Endothelial cell of umbilical vein (primary cell): Measurements from ENCODE around the gene ABTB2. TPM values are rescaled to one million over a fixed set of nuclear protein-coding genes. Genes with fewer than 3 reads are reported as not detected.

Experiments
- BruUV-seq: library from RNA; stranded (reverse); fragments of 400-500 nt; replicated peaks from 2 replicates; lab custom pipeline; 2021; lab: Mats Ljungman, UMichigan
- CTCF ChIA-PET: fragments of 300-600, 350-600 bp; sonication (Branson Sonifier 250); formaldehyde crosslinking; loops from one replicate; lab custom pipeline; 2021; ENCODE audit warnings: antibody characterized with exemption, inconsistent platforms; lab: Charles Lee
- POLR2A ChIA-PET: fragments of 300-600, 350-600 bp; sonication (Branson Sonifier 250); formaldehyde crosslinking; loops from one replicate; lab custom pipeline; 2021; ENCODE audit warnings: antibody characterized with exemption, inconsistent platforms; lab: Charles Lee
- DNase-seq: peaks from one replicate; pipeline ENCODE4 v3.0.0-alpha.2; 2011; ENCODE audit warnings: low read depth, low spot score
- FAIRE-seq: peaks from 2 replicates; lab custom pipeline; 2011; peaks lifted over from hg19 to GRCh38; lab: Jason Lieb, UNC
- H2AFZ ChIP-seq: 2 replicates; pipeline ENCODE4 v1.6.0; 2012; ENCODE audit warnings: low read depth, low read length, control low read depth, inconsistent platforms
- H3K27ac ChIP-seq: 2 replicates; pipeline ENCODE4 v1.5.1; 2011; ENCODE audit warnings: low read depth, mild to moderate bottlenecking, control low read depth, low read length, moderate library complexity; ENCODE audit not compliant: insufficient read depth
- H3K27me3 ChIP-seq, 2 experiments: 2 replicates each; pipeline versions ENCODE4 v1.6.0 to v1.6.1; 2011; ENCODE audit warnings: low read length in 2 of 2, mixed read lengths in 1 of 2; ENCODE audit not compliant: control insufficient read depth in 2 of 2, insufficient read depth in 2 of 2
- H3K36me3 ChIP-seq, 2 experiments: 2 replicates in 1 of 2; 3 replicates in 1 of 2; pipeline ENCODE4 v1.5.1; 2011; ENCODE audit warnings: low read length in 2 of 2, mild to moderate bottlenecking in 1 of 2, moderate library complexity in 1 of 2; ENCODE audit not compliant: control insufficient read depth in 2 of 2, insufficient read depth in 2 of 2; ENCODE audit errors: extremely low read depth in 1 of 2
- H3K4me1 ChIP-seq: 3 replicates; pipeline ENCODE4 v1.5.1; 2011; ENCODE audit warnings: mild to moderate bottlenecking, low read length; ENCODE audit not compliant: control insufficient read depth, insufficient read depth; ENCODE audit errors: extremely low read depth
- H3K4me2 ChIP-seq: 2 replicates; pipeline ENCODE4 v1.6.1; 2011; ENCODE audit warnings: low read length, control low read depth, mixed read lengths; ENCODE audit not compliant: insufficient read depth
- H3K4me3 ChIP-seq, 3 experiments: fragments of 200-600 bp in 1 of 3; sonication (generic), shearing (Covaris generic) in 1 of 3; replicated peaks in 1 of 3; 2 replicates each; pipeline ENCODE4 v1.5.1; 2011 to 2016; ENCODE audit warnings: control low read depth in 3 of 3, low read length in 3 of 3, mild to moderate bottlenecking in 2 of 3, inconsistent platforms in 1 of 3, low read depth in 1 of 3, moderate library complexity in 1 of 3; ENCODE audit not compliant: insufficient read depth in 1 of 3
- H3K79me2 ChIP-seq: 2 replicates; pipeline ENCODE4 v1.6.0; 2012; ENCODE audit warnings: low read length, inconsistent platforms; ENCODE audit not compliant: control insufficient read depth, insufficient read depth
- H3K9ac ChIP-seq: replicated peaks from 2 replicates; pipeline ENCODE3; 2011; ENCODE audit warnings: low read length, control low read depth; ENCODE audit not compliant: insufficient read depth; ENCODE audit errors: extremely low read depth
- H3K9me1 ChIP-seq: replicated peaks from 3 replicates; pipeline ENCODE4 v1.6.0; 2011; ENCODE audit warnings: mild to moderate bottlenecking, low read length; ENCODE audit not compliant: control insufficient read depth, insufficient read depth; ENCODE audit errors: extremely low read depth
- H3K9me3 ChIP-seq: replicated peaks from 2 replicates; pipeline ENCODE4 v1.5.1; 2012; ENCODE audit warnings: low read length, inconsistent platforms; ENCODE audit not compliant: control insufficient read depth, insufficient read depth
- H4K20me1 ChIP-seq: replicated peaks from 2 replicates; pipeline ENCODE3; 2011; ENCODE audit warnings: mild to moderate bottlenecking, low read length; ENCODE audit not compliant: control insufficient read depth, insufficient read depth; ENCODE audit errors: extremely low read depth
- EZH2 ChIP-seq: IDR thresholded peaks from 2 replicates; pipeline ENCODE4 v1.6.1; 2012; ENCODE audit warnings: borderline replicate concordance, low read depth, mild to moderate bottlenecking, moderate library complexity, low read length, inconsistent platforms; ENCODE audit not compliant: severe bottlenecking
- FOS ChIP-seq: IDR thresholded peaks from 2 replicates; pipeline ENCODE4 v1.6.1; 2011; ENCODE audit warnings: mild to moderate bottlenecking, low read length, moderate library complexity, borderline replicate concordance; ENCODE audit not compliant: insufficient read depth
- GATA2 ChIP-seq: IDR thresholded peaks from 2 replicates; pipeline ENCODE4 v1.7.0; 2011; ENCODE audit warnings: low read depth, mild to moderate bottlenecking, moderate library complexity, mixed read lengths, low read length; ENCODE audit not compliant: insufficient read length, insufficient read depth
- JUN ChIP-seq: IDR thresholded peaks from 2 replicates; pipeline ENCODE4 v1.6.1; 2011; ENCODE audit warnings: borderline replicate concordance, low read depth; ENCODE audit not compliant: insufficient read length, insufficient read depth
- MAX ChIP-seq: IDR thresholded peaks from 2 replicates; pipeline ENCODE4 v1.6.1; 2011; ENCODE audit not compliant: insufficient read depth, insufficient read length
- MYC ChIP-seq: IDR thresholded peaks from one replicate; pipeline ENCODE4 v1.6.1; 2011; ENCODE audit warnings: mild to moderate bottlenecking, low read depth, low read length
- POLR2A ChIP-seq: IDR thresholded peaks from 2 replicates; pipeline ENCODE4 v1.6.1; 2012; ENCODE audit warnings: low read depth, mild to moderate bottlenecking, control low read depth, low read length
- POLR2AphosphoS5 ChIP-seq: IDR thresholded peaks from 2 replicates; pipeline ENCODE4 v1.6.1; 2012; ENCODE audit warnings: low read depth, mild to moderate bottlenecking, control low read depth, low read length, moderate library complexity; ENCODE audit not compliant: insufficient read depth
- dilution Hi-C: fragments of 300-500 bp; cut with MboI; formaldehyde crosslinking; loops from one replicate; pipeline ENCODE4 v1.15.0; 2019; ENCODE audit warnings: low sequenced_read_pairs; ENCODE audit not compliant: extremely low pct_ligation_motif_present
- intact Hi-C: fragments of 100-400 bp; cut with micrococcal nuclease; formaldehyde crosslinking; loops from one replicate; pipeline ENCODE4 v1.10.0; 2022
- polyA plus RNA-seq, 4 experiments: library from polyadenylated mRNA; depleted of rRNA in 3 of 4; stranded (reverse) in 3 of 4; unstranded in 1 of 4; fragments of >200 nt; gene quantifications; 2 replicates each; pipeline versions ENCODE4 v1.2.1 to v1.2.3, GENCODE V29; 2011 to 2012; ENCODE audit warnings: missing spikeins in 1 of 4
- total RNA-seq: library from RNA; stranded (reverse); gene quantifications from 2 replicates; pipeline ENCODE4 v1.2.3, GENCODE V29; 2021
- TF ChIP-seq, protein P1 (sequence below), 2 donors: IDR thresholded peaks; 1 replicate in 1 of 2; 2 replicates in 1 of 2; pipeline ENCODE4 v1.5.1; 2011; ENCODE audit warnings: low read length in 2 of 2, mild to moderate bottlenecking in 2 of 2, moderate library complexity in 2 of 2, control low read depth in 1 of 2, inconsistent platforms in 1 of 2, low read depth in 1 of 2; ENCODE audit not compliant: insufficient read depth in 1 of 2; ENCODE audit errors: extremely low read depth in 1 of 2

Gene ABTB2
- total and polyA plus RNA-seq, 2 donors (not counting 3 experiments of a cell fraction or from before 2014, with no cell fraction given) = 0.11 to 0.14 TPM

DNA sequence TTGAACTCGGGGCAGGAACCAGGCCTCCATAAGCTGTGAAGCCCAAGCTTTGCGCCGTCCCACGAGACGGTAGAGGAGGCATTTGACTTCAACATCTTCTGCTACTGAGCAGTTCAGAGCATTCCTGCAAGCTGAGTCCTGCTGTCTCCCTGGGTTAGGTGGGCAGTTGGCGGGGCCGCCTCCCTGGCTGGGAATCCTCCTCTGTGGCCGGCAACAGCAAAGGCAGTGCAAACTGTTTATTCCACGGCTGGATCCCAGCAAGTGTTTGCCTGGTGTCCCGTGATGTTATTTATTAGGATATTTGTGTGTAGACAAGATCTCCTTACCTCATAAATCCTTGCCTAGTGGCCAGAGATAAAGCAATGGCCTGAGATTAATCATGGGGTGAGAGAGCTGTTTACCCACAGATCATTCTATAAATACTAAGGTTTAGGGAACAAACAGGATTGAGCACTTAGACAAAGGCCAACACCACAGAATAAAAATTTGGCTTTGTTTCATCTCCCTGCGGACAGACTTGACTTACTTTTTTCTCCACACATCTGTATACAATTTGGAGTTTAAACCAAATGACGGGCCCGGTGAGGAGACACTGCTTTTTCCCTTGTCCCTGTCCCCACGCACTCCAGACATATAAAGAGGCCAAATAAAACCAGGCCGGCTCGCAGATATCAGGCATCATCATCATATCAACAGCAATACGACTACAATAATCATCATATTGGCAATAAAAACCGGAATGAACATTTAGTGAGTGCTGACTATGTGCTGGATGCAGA lies 189.0 kb downstream of the ABTB2 start:
- no peaks in the 10 kb centered on the region for H4K20me1 ChIP-seq
- H3K27me3 ChIP-seq = no peaks in the 10 kb centered on the region
- DNase-seq (no peak), FAIRE-seq (no peak)
- H3K27ac ChIP-seq = no peak overlapping the region
- no peaks in the 10 kb centered on the region for H3K79me2 ChIP-seq
- dilution Hi-C loops (no loop called here), intact Hi-C loops (no loop called here)
- no peak overlapping the region for H3K4me2 ChIP-seq
- ChIA-PET POLR2A (interaction anchor here (0.6 kb wide), 1 partner anchor 1293 kb away, joined by 3 read pairs; no protein-coding TSS in a partner anchor), CTCF (interaction anchor here (1.0 to 1.2 kb wide), 2 partner anchors 17 to 181 kb away, joined by 3 read pairs; no protein-coding TSS in a partner anchor)
- H2AFZ ChIP-seq = no peak overlapping the region
- peaks cover 3% of the 10 kb centered on the region for H3K4me1 ChIP-seq
- H3K9me3 ChIP-seq = no peaks in the 10 kb centered on the region
- TF ChIP-seq MAX (no peak), JUN (no peak), POLR2A (no peak), FOS (no peak), GATA2 (no peak), EZH2 (no peak), POLR2AphosphoS5 (no peak), MYC (no peak)
- TF ChIP-seq, protein P1, sequence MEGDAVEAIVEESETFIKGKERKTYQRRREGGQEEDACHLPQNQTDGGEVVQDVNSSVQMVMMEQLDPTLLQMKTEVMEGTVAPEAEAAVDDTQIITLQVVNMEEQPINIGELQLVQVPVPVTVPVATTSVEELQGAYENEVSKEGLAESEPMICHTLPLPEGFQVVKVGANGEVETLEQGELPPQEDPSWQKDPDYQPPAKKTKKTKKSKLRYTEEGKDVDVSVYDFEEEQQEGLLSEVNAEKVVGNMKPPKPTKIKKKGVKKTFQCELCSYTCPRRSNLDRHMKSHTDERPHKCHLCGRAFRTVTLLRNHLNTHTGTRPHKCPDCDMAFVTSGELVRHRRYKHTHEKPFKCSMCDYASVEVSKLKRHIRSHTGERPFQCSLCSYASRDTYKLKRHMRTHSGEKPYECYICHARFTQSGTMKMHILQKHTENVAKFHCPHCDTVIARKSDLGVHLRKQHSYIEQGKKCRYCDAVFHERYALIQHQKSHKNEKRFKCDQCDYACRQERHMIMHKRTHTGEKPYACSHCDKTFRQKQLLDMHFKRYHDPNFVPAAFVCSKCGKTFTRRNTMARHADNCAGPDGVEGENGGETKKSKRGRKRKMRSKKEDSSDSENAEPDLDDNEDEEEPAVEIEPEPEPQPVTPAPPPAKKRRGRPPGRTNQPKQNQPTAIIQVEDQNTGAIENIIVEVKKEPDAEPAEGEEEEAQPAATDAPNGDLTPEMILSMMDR (IDR thresholded peaks at IDR 0.05; ENCODE audit: extremely low read depth in 1 of 2, insufficient read depth in 1 of 2, low read depth in 1 of 2, low read length in 2 of 2) = no peak
- H3K9ac ChIP-seq = no peak overlapping the region
- no peaks in the 10 kb centered on the region for H3K9me1 ChIP-seq
- H3K36me3 ChIP-seq = no peaks in the 10 kb centered on the region
- H3K4me3 ChIP-seq = no peak overlapping the region
- no TSS peak for BruUV-seq
